GM23338 (cell line): ENCODE measurements around the gene PKD1.

Source experiments
- CTCF ChIP-seq, 2 experiments: fragments of 200-600 bp in 1 of 2; sonication (generic) in 1 of 2; conservative IDR thresholded peaks; 2 replicates each; pipeline versions ENCODE4 v1.5.1 to v1.6.1; 2016 to 2017; ENCODE audit warnings: antibody characterized with exemption in 2 of 2, low read depth in 2 of 2, mild to moderate bottlenecking in 2 of 2, moderate library complexity in 1 of 2
- EZH2phosphoT487 ChIP-seq: fragments of 200-600 bp; sonication (generic); IDR thresholded peaks from one replicate; pipeline ENCODE4 v1.8.1; 2018; ENCODE audit warnings: antibody characterized with exemption; ENCODE audit not compliant: unreplicated experiment
- POLR2AphosphoS5 ChIP-seq: IDR thresholded peaks from 2 replicates; pipeline ENCODE4 v1.6.1; 2016; ENCODE audit warnings: antibody characterized with exemption, low read depth

GRCh38 chr16:2064368-2064945, 71.2 kb downstream of the PKD1 start:
- TF ChIP-seq POLR2AphosphoS5 (no peak), CTCF (conservative IDR thresholded peaks at IDR 0.05; ENCODE audit: low read depth in 2 of 2) (no peak), EZH2phosphoT487 (no peak)
